Measurements from ENCODE around the gene RAB40C.

RAB40C gene

GRCh38 chr16:617855-618254 lies 28.0 kb downstream of the RAB40C start:
- TF ChIP-seq GABPA (IDR thresholded peaks at IDR 0.05; ENCODE audit: low read depth) (no peak), CTCF (IDR thresholded peaks at IDR 0.05; ENCODE audit: insufficient read depth, low read length) (no peak), REST (IDR thresholded peaks at IDR 0.05; ENCODE audit: insufficient replicate concordance, low read depth) (no peak), SPI1 (IDR thresholded peaks at IDR 0.05; ENCODE audit: borderline replicate concordance, low read depth) (no peak), POLR2AphosphoS5 (IDR thresholded peaks at IDR 0.05; ENCODE audit: low read depth) (no peak)
- H3K27me3 ChIP-seq (ENCODE audit: insufficient read depth, poor library complexity, severe bottlenecking), result no peaks in the 10 kb centered on the region
- no peak overlapping the region for H3K4me3 ChIP-seq (replicated peaks; ENCODE audit: insufficient read depth, low read length)
- no peak for DNase-seq (ENCODE audit: low read depth in 1 of 2, low spot score in 1 of 2)
- H3K27ac ChIP-seq (replicated peaks), result no peak overlapping the region

- Histone ChIP-seq H3K4me3 (replicated peaks; ENCODE audit: insufficient read depth, low read length) (no peak overlapping the region), H3K27ac (replicated peaks) (no peak overlapping the region), H3K27me3 (ENCODE audit: insufficient read depth, poor library complexity, severe bottlenecking) (no peaks in the 10 kb centered on the region)
- DNase-seq (ENCODE audit: low read depth in 1 of 2, low spot score in 1 of 2), result no peak
- TF ChIP-seq CTCF (IDR thresholded peaks at IDR 0.05; ENCODE audit: insufficient read depth, low read length) (no peak), SPI1 (IDR thresholded peaks at IDR 0.05; ENCODE audit: borderline replicate concordance, low read depth) (no peak), REST (IDR thresholded peaks at IDR 0.05; ENCODE audit: insufficient replicate concordance, low read depth) (no peak), GABPA (IDR thresholded peaks at IDR 0.05; ENCODE audit: low read depth) (no peak), POLR2AphosphoS5 (IDR thresholded peaks at IDR 0.05; ENCODE audit: low read depth) (no peak)
These were observed 29.7 kb downstream of the RAB40C start for GRCh38 chr16:619476-620100.

GRCh38 chr16:620700-621525 lies 31.0 kb downstream of the RAB40C start:
- Histone ChIP-seq H3K27ac (replicated peaks) (no peak overlapping the region), H3K27me3 (ENCODE audit: insufficient read depth, poor library complexity, severe bottlenecking) (no peaks in the 10 kb centered on the region), H3K4me3 (replicated peaks; ENCODE audit: insufficient read depth, low read length) (no peak overlapping the region)
- no peak for TF ChIP-seq CTCF (IDR thresholded peaks at IDR 0.05; ENCODE audit: insufficient read depth, low read length)
- TF ChIP-seq REST (IDR thresholded peaks at IDR 0.05; ENCODE audit: insufficient replicate concordance, low read depth), result no peak
- TF ChIP-seq GABPA (IDR thresholded peaks at IDR 0.05; ENCODE audit: low read depth), result no peak
- TF ChIP-seq SPI1 (IDR thresholded peaks at IDR 0.05; ENCODE audit: borderline replicate concordance, low read depth), result no peak
- TF ChIP-seq POLR2AphosphoS5 (IDR thresholded peaks at IDR 0.05; ENCODE audit: low read depth), result no peak
- DNase-seq (ENCODE audit: low read depth in 1 of 2, low spot score in 1 of 2), result no peak

Data from HL-60 (cell line).